K562 (cell line): ENCODE measurements around the gene UBXN10. TPM values are rescaled to one million over a fixed set of nuclear protein-coding genes. Genes with fewer than 3 reads are reported as not detected.

ENCODE experiments used
- ATAC-seq: fragments of 200-7000 bp; cut with Tn5 transposase; 3 replicates; pipeline ENCODE4 v1.9.1; 2020; ENCODE audit warnings: moderate library complexity
- BruUV-seq: library from RNA; stranded (reverse); fragments of 400-500 nt; replicated peaks from 2 replicates; lab custom pipeline; 2021; lab: Mats Ljungman, UMichigan
- CTCF ChIA-PET: fragments of 300-600 bp; formaldehyde crosslinking; extraction: SDS; loops from one replicate; lab custom pipeline; 2021; ENCODE audit warnings: low intra/inter-chr PET ratio; lab: Yijun Ruan, JAX
- POLR2A ChIA-PET: fragments of 300-600, 350-650 bp; sonication (Branson Sonifier 250); formaldehyde crosslinking; extraction: SDS; loops from one replicate; lab custom pipeline; 2021; ENCODE audit warnings: antibody characterized with exemption, inconsistent platforms; lab: Yijun Ruan, JAX
- DNase-seq, 4 experiments: peaks; one replicate each; pipeline versions ENCODE4 v3.0.0 to v3.0.0-alpha.2; 2011 to 2018; ENCODE audit warnings: low spot score in 3 of 4, mixed read lengths in 3 of 4; ENCODE audit errors: extremely low read depth in 1 of 4
- FAIRE-seq: peaks from 2 replicates; lab custom pipeline; 2011; peaks lifted over from hg19 to GRCh38; lab: Jason Lieb, UNC
- H2AFZ ChIP-seq: 2 replicates; pipeline ENCODE4 v1.6.0; 2011; ENCODE audit warnings: low read depth, low read length, control low read depth, inconsistent platforms
- H3K27ac ChIP-seq: fragments of 200-600 bp; 3 replicates; pipeline ENCODE4 v1.8.0; 2011; ENCODE audit warnings: low read depth, mild to moderate bottlenecking, control low read depth, inconsistent platforms, low read length, moderate library complexity, mixed read lengths; ENCODE audit errors: extremely low read depth
- H3K27me3 ChIP-seq, 2 experiments: fragments of 300-600 bp in 1 of 2; 2 replicates in 1 of 2; 3 replicates in 1 of 2; pipeline versions ENCODE4 v1.6.0 to v1.8.0; 2011; ENCODE audit warnings: inconsistent platforms in 2 of 2, low read length in 2 of 2, mild to moderate bottlenecking in 1 of 2, mixed read lengths in 1 of 2, moderate library complexity in 1 of 2; ENCODE audit not compliant: control insufficient read depth in 2 of 2, insufficient read depth in 2 of 2
- H3K36me3 ChIP-seq: fragments of 300-600 bp; 3 replicates; pipeline ENCODE4 v1.8.0; 2011; ENCODE audit warnings: mild to moderate bottlenecking, low read length, inconsistent platforms; ENCODE audit not compliant: control insufficient read depth, insufficient read depth
- H3K4me1 ChIP-seq, 2 experiments: fragments of 200-600 bp in 1 of 2; replicated peaks in 1 of 2; 2 replicates in 1 of 2; 3 replicates in 1 of 2; pipeline versions ENCODE4 v1.5.1 to v1.8.0; 2011; ENCODE audit warnings: inconsistent platforms in 2 of 2, low read length in 2 of 2, mild to moderate bottlenecking in 1 of 2, mixed read lengths in 1 of 2, moderate library complexity in 1 of 2; ENCODE audit not compliant: control insufficient read depth in 2 of 2, insufficient read depth in 2 of 2
- H3K4me2 ChIP-seq: 2 replicates; pipeline ENCODE4 v1.6.1; 2011; ENCODE audit warnings: low read length, control low read depth, inconsistent platforms, mixed read lengths; ENCODE audit not compliant: insufficient read depth
- H3K4me3 ChIP-seq: fragments of 200-600 bp; sonication (generic), shearing (Covaris generic); 2 replicates; pipeline ENCODE4 v1.5.1; 2016; ENCODE audit warnings: control low read depth, inconsistent platforms
- H3K79me2 ChIP-seq: fragments of 200-600 bp; 3 replicates; pipeline ENCODE4 v1.8.0; 2011; ENCODE audit warnings: low read length, inconsistent platforms; ENCODE audit not compliant: control insufficient read depth, insufficient read depth
- H3K9ac ChIP-seq, 2 experiments: 2 replicates each; pipeline versions ENCODE4 v1.6.0 to v1.6.1; 2011; ENCODE audit warnings: low read depth in 2 of 2, low read length in 2 of 2, control low read depth in 1 of 2, inconsistent platforms in 1 of 2, mild to moderate bottlenecking in 1 of 2, mixed read lengths in 1 of 2; ENCODE audit not compliant: insufficient read depth in 1 of 2
- H3K9me1 ChIP-seq: one replicate; pipeline ENCODE4 v1.6.0; 2011; ENCODE audit warnings: inconsistent platforms, mild to moderate bottlenecking, low read length, moderate library complexity; ENCODE audit not compliant: control insufficient read depth, insufficient read depth
- H3K9me3 ChIP-seq: replicated peaks from 2 replicates; pipeline ENCODE4 v1.5.1; 2011; ENCODE audit warnings: low read depth, low read length, inconsistent platforms; ENCODE audit not compliant: control insufficient read depth, insufficient read depth
- H4K20me1 ChIP-seq: replicated peaks from 2 replicates; pipeline ENCODE4 v1.6.1; 2011; ENCODE audit warnings: low read length, inconsistent platforms, mixed read lengths; ENCODE audit not compliant: control insufficient read depth, insufficient read depth
- ARNT ChIP-seq, 2 experiments: fragments of 450-650 bp; IDR thresholded peaks; 2 replicates each; pipeline ENCODE4 v1.6.1; 2016; ENCODE audit warnings: mild to moderate bottlenecking in 1 of 2
- DIDO1 ChIP-seq: fragments of 450-650 bp; IDR thresholded peaks from 2 replicates; pipeline ENCODE4 v1.6.1; 2016; ENCODE audit warnings: low read depth, missing biosample characterization, missing genetic modification characterization
- HDAC6 ChIP-seq: IDR thresholded peaks from 2 replicates; pipeline ENCODE4 v1.6.1; 2012; ENCODE audit warnings: low read depth, mild to moderate bottlenecking, control low read depth, inconsistent platforms, low read length, moderate library complexity
- IRF1 ChIP-seq: sonication (generic); formaldehyde crosslinking; IDR thresholded peaks from 2 replicates; pipeline ENCODE4 v1.8.0; 2022; ENCODE audit warnings: missing genetic modification reagents, mild to moderate bottlenecking, borderline replicate concordance
- KLF13 ChIP-seq: fragments of 450-650 bp; IDR thresholded peaks from 2 replicates; pipeline ENCODE4 v1.6.1; 2016; ENCODE audit warnings: missing genetic modification characterization, low read depth, mild to moderate bottlenecking, missing compliant biosample characterization, moderate library complexity, borderline replicate concordance
- PHB2 ChIP-seq: fragments of 450-650 bp; IDR thresholded peaks from 2 replicates; pipeline ENCODE4 v1.6.1; 2017; ENCODE audit warnings: low read depth
- TBP ChIP-seq: optimal IDR thresholded peaks from 2 replicates; pipeline ENCODE3; 2011; ENCODE audit warnings: low read depth, low read length, improper control_type of control experiment
- TFE3 ChIP-seq: fragments of 450-650 bp; formaldehyde crosslinking; IDR thresholded peaks from 2 replicates; pipeline ENCODE4 v1.4.0; 2020; ENCODE audit warnings: mild to moderate bottlenecking, mixed read lengths
- ZBED1 ChIP-seq: IDR thresholded peaks from 2 replicates; pipeline ENCODE4 v1.6.1; 2014
- ZBTB2 ChIP-seq: fragments of 450-650 bp; IDR thresholded peaks from 2 replicates; pipeline ENCODE4 v1.6.1; 2016; ENCODE audit warnings: antibody characterized with exemption
- ZNF197 ChIP-seq: fragments of 200-800 bp; sonication (Bioruptor generic); IDR thresholded peaks from 2 replicates; pipeline ENCODE4 v1.6.1; 2016; ENCODE audit warnings: low read depth, missing genetic modification characterization, missing compliant biosample characterization
- ZNF717 ChIP-seq: fragments of 250-450 bp; sonication (Bioruptor Pico); IDR thresholded peaks from 2 replicates; pipeline ENCODE4 v1.5.0; 2021
- WGBS: fragments of 100-300 bp; shearing (Covaris generic); methylation state at CpG from one replicate; pipeline ENCODE4 v1.1.6; 2016; ENCODE audit warnings: low coverage, mixed read lengths; ENCODE audit not compliant: insufficient coverage; ENCODE audit errors: missing lambda C conversion rate; 5-methylcytosine and 5-hydroxymethylcytosine counted together
- in situ Hi-C: fragments of 300-500 bp; cut with MboI; formaldehyde crosslinking; loops from 4 replicates; pipeline ENCODE4 v1.15.0; 2018; ENCODE audit warnings: inconsistent platforms, mixed read lengths
- intact Hi-C: fragments of 100-400 bp; cut with micrococcal nuclease; formaldehyde crosslinking; loops from 2 replicates; pipeline ENCODE4 v1.14.2; 2022
- polyA plus RNA-seq, 8 experiments: library from polyadenylated mRNA; depleted of rRNA in 4 of 8; stranded (reverse) in 5 of 8; unstranded in 3 of 8; fragments of >200 nt; fragmentation: Nextera tagmentation in 2 of 8; fragmentation: Illumina TruSeq in 1 of 8; extraction: Ambion mirVana in 2 of 8; extraction: Trizol in 1 of 8; gene quantifications; 2 replicates each; pipeline versions ENCODE4 v1.2.1 to v1.2.3, GENCODE V29; 2011 to 2014; ENCODE audit warnings: inconsistent platforms in 1 of 8, missing spikeins in 1 of 8
- total RNA-seq, 7 experiments: library from RNA; depleted of rRNA in 6 of 7; stranded (reverse); fragments of >200 nt in 6 of 7; fragmentation: Illumina TruSeq in 2 of 7; extraction: Trizol in 2 of 7; gene quantifications; 2 replicates each; pipeline versions ENCODE4 v1.2.1 to v1.2.3, GENCODE V29; 2011 to 2021; ENCODE audit warnings: low replicate concordance in 1 of 7

Gene UBXN10
- total and polyA plus RNA-seq, 9 of the 15 experiments (the other 6 are each of a cell fraction or from before 2014, with no cell fraction given): 10.7 to 17.7 (median 13.6) TPM

- CTCF ChIA-PET: interaction anchor here (0.8 kb wide), 1 partner anchor 48 kb away, joined by 3 read pairs; no protein-coding TSS in a partner anchor
- POLR2A ChIA-PET: interaction anchor here (0.6 to 2.1 kb wide), 3 partner anchors 12 to 224 kb away, joined by 4 to 5 read pairs (median 4); no protein-coding TSS in a partner anchor
Observed at GRCh38 chr1:20148571-20149500, 37.1 kb upstream of the UBXN10 start.

More at GRCh38 chr1:20148571-20149500, 37.1 kb upstream of the UBXN10 start:
- H3K4me2 ChIP-seq: no peak overlapping the region
- H3K27ac ChIP-seq: no peak overlapping the region
- no peak overlapping the region for H3K9ac ChIP-seq
- TF ChIP-seq TBP (no peak), PHB2 (no peak), ZBTB2 (no peak), ZBED1 (no peak), HDAC6 (no peak), ZNF197 (no peak), ZNF717 (CRISPR knock-in tag) (no peak), TFE3 (CRISPR knock-in tag) (no peak), DIDO1 (tag) (no peak), IRF1 (CRISPR knock-in tag) (no peak), ARNT (IDR thresholded peaks at IDR 0.05) (no peak), KLF13 (no peak)
- no peaks in the 10 kb centered on the region for H3K36me3 ChIP-seq
- no peak for FAIRE-seq
- 11% methylated on average over 13 of the region's 13 CpGs for WGBS
- intact Hi-C loops: no loop called here
- in situ Hi-C loops: no loop called here
- no peak overlapping the region for H2AFZ ChIP-seq
- peaks cover 2 to 33% of the 10 kb centered on the region in 2 experiments; a peak in 4 of 5 replicates for H3K27me3 ChIP-seq
- no peak for DNase-seq
- ATAC-seq: no peak
- H3K4me1 ChIP-seq: peaks cover 0 to 26% of the 10 kb centered on the region in 2 experiments; a peak in 3 of 5 replicates
- H3K79me2 ChIP-seq: no peaks in the 10 kb centered on the region
- no peak overlapping the region for H3K4me3 ChIP-seq
- no TSS peak for BruUV-seq
- no peaks in the 10 kb centered on the region for H3K9me3 ChIP-seq
- no peaks in the 10 kb centered on the region; the same call in 1 of the 2 replicates for H4K20me1 ChIP-seq
- no peaks in the 10 kb centered on the region for H3K9me1 ChIP-seq
